ENCODE data around the gene SCAMP5.

The SCAMP5 gene, protein sequence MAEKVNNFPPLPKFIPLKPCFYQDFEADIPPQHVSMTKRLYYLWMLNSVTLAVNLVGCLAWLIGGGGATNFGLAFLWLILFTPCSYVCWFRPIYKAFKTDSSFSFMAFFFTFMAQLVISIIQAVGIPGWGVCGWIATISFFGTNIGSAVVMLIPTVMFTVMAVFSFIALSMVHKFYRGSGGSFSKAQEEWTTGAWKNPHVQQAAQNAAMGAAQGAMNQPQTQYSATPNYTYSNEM

DNA sequence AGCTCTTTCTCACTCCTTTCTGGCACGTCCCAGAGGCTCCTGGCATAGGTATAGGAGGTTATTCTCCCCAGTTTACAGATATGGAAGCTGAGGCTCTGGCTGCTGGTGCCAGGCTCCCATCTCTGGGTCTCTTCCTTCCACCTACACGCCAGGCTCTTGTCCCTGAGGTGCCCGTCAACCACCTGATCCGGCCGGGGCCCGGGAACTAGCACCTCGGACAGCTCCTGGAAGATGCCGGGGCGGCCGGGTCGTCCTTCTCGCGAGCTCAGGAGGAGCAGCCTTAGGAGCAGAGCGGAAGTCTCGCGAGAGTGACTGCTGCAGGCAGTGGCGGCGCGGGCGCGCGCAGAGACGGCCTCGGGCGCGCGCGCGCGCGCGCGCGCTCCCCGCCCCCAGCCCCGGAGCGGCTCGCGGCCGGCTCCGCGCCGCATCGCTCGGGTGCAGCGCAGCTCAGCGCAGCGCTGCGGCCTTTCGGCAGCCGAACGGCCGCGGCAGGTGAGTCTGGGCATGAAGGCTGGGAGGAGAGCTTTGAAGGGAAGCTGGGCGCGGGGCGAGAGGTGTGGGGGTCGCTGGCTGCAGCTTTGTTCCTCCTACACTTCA is at the start of gene SCAMP5:
SCAMP5 (plus strand) TSS at position 382 of the 597 bp plus-strand sequence. CDS start 16,277 bp downstream, outside the sequence.
- Histone ChIP-seq H2AFZ (ENCODE audit: low read length) (peak within 1 kb of the TSS; percentile 82), H3K27ac (ENCODE audit: low read length) (no peak within 1 kb of the TSS), H3K4me2 (ENCODE audit: low read depth, low read length) (peak within 1 kb of the TSS; percentile 92), H3K27me3 (replicated peaks; ENCODE audit: insufficient read depth, low read length) (0 out of 2 replicates have a peak, but pooled peaks cover 3% of the 10 kb centered on the region), H3K9me2 (replicated peaks; ENCODE audit: insufficient read depth, low read length) (no peaks in the 10 kb centered on the region), H3K9me3 (replicated peaks; ENCODE audit: insufficient read depth, low read length) (no peaks in the 10 kb centered on the region), H3F3A (ENCODE audit: insufficient read depth, low read length) (no peaks in the 10 kb centered on the region), H3K36me3 (replicated peaks; ENCODE audit: insufficient read depth, low read length) (no peaks in the 10 kb centered on the region), H3K9ac (ENCODE audit: low read length) (peak within 1 kb of the TSS; percentile 68), H3K4me1 (ENCODE audit: low read length) (no peaks in the 10 kb centered on the region), H4K20me1 (ENCODE audit: insufficient read depth, low read length) (no peaks in the 10 kb centered on the region), H3K79me2 (ENCODE audit: low read length) (no peaks in the 10 kb centered on the region), H3K4me3 (ENCODE audit: low read length) (peak within 1 kb of the TSS; percentile 84)
- DNase-seq: peak; percentile 98
- TF ChIP-seq EZH2phosphoT487 (IDR thresholded peaks at IDR 0.05; ENCODE audit: low read length): no peak
- TF ChIP-seq, protein P1, sequence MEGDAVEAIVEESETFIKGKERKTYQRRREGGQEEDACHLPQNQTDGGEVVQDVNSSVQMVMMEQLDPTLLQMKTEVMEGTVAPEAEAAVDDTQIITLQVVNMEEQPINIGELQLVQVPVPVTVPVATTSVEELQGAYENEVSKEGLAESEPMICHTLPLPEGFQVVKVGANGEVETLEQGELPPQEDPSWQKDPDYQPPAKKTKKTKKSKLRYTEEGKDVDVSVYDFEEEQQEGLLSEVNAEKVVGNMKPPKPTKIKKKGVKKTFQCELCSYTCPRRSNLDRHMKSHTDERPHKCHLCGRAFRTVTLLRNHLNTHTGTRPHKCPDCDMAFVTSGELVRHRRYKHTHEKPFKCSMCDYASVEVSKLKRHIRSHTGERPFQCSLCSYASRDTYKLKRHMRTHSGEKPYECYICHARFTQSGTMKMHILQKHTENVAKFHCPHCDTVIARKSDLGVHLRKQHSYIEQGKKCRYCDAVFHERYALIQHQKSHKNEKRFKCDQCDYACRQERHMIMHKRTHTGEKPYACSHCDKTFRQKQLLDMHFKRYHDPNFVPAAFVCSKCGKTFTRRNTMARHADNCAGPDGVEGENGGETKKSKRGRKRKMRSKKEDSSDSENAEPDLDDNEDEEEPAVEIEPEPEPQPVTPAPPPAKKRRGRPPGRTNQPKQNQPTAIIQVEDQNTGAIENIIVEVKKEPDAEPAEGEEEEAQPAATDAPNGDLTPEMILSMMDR (IDR thresholded peaks at IDR 0.05; ENCODE audit: low read length): no peak
- no peak for TF ChIP-seq EZH2 (optimal IDR thresholded peaks at IDR 0.05; ENCODE audit: low read depth, low read length)

DNA sequence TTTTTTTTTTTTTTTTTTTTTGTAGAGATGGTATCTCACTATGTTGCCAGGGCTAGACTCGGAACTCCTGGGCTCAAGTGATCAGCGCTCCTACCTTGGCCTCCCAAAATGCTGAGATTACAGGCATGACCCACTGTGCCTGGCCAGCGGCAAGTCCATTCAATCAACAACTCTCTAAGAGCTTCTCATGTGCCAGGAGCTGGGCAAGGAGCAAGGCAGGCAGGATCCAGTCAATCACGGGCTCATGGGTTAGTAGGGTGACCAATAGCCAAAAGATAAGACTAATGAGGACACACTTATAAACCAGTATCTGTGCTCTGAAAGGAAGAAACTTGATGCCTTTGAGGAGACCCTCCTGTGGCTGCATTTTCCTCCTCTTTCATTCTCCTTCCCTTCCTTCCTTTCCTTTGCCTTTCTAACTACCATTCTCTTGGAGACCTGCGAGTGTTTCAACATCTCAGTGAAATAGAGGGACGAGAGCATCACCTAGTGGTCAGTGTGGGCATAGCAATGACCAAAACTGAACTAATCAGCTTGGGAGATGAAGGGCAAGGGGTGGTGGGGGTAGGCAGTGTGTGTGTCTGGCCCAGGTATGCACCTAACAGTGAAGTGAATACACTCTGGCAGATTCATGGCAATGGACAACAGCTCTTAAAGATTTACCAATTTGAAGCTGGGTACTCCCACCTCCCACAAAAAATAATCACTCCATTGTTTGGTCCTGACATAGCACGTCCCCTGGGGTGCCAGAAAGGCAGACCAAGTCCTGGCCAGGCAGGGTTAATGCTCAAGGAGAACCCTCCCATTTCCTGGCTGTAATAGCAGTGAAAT is 45.1 kb upstream of the SCAMP5 start:
- Histone ChIP-seq H3K4me2 (ENCODE audit: low read depth, low read length) (no peak overlapping the region), H3K27me3 (replicated peaks; ENCODE audit: insufficient read depth, low read length) (no peaks in the 10 kb centered on the region), H3K9ac (ENCODE audit: low read length) (no peak overlapping the region), H3K27ac (ENCODE audit: low read length) (no peak overlapping the region), H4K20me1 (ENCODE audit: insufficient read depth, low read length) (no peaks in the 10 kb centered on the region), H3F3A (ENCODE audit: insufficient read depth, low read length) (no peaks in the 10 kb centered on the region), H3K4me1 (ENCODE audit: low read length) (no peaks in the 10 kb centered on the region; the same call in 1 of the 2 replicates), H3K36me3 (replicated peaks; ENCODE audit: insufficient read depth, low read length) (no peaks in the 10 kb centered on the region), H3K9me2 (replicated peaks; ENCODE audit: insufficient read depth, low read length) (no peaks in the 10 kb centered on the region), H2AFZ (ENCODE audit: low read length) (no peak overlapping the region), H3K79me2 (ENCODE audit: low read length) (peaks cover 7% of the 10 kb centered on the region), H3K9me3 (replicated peaks; ENCODE audit: insufficient read depth, low read length) (no peaks in the 10 kb centered on the region), H3K4me3 (ENCODE audit: low read length) (no peak overlapping the region)
- DNase-seq: peak; percentile 73
- no peak for TF ChIP-seq EZH2 (optimal IDR thresholded peaks at IDR 0.05; ENCODE audit: low read depth, low read length)
- TF ChIP-seq, protein P1 (IDR thresholded peaks at IDR 0.05; ENCODE audit: low read length): peak; percentile 99

DNA sequence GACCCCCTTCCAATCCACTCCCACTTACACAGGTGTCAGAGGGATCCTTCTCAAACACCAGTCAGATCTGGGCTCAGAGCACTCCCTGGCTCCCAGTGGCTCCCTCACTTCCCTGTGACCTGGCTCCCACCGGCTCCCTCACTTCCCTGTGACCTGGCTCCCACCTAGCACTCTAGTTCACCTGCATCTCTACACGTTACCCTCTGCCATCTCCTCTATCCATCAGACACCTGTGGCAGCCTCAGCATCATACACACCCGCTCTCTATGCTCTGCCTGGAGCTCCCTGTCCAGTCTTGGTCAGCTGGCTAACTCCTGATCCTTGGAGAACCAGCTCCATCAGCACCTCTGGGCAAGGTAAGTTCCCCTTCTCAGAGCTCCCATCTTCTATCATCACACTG is 44.4 kb upstream of the SCAMP5 start:
- Histone ChIP-seq H3K79me2 (ENCODE audit: low read length) (peaks cover 14% of the 10 kb centered on the region), H4K20me1 (ENCODE audit: insufficient read depth, low read length) (no peaks in the 10 kb centered on the region), H3F3A (ENCODE audit: insufficient read depth, low read length) (no peaks in the 10 kb centered on the region), H3K27me3 (replicated peaks; ENCODE audit: insufficient read depth, low read length) (no peaks in the 10 kb centered on the region), H3K9ac (ENCODE audit: low read length) (no peak overlapping the region), H2AFZ (ENCODE audit: low read length) (no peak overlapping the region), H3K36me3 (replicated peaks; ENCODE audit: insufficient read depth, low read length) (no peaks in the 10 kb centered on the region), H3K27ac (ENCODE audit: low read length) (no peak overlapping the region), H3K9me2 (replicated peaks; ENCODE audit: insufficient read depth, low read length) (no peaks in the 10 kb centered on the region), H3K4me2 (ENCODE audit: low read depth, low read length) (no peak overlapping the region), H3K9me3 (replicated peaks; ENCODE audit: insufficient read depth, low read length) (no peaks in the 10 kb centered on the region), H3K4me1 (ENCODE audit: low read length) (peaks cover 6% of the 10 kb centered on the region), H3K4me3 (ENCODE audit: low read length) (no peak overlapping the region)
- no peak for DNase-seq
- TF ChIP-seq, protein P1 (IDR thresholded peaks at IDR 0.05; ENCODE audit: low read length): no peak
- TF ChIP-seq EZH2 (optimal IDR thresholded peaks at IDR 0.05; ENCODE audit: low read depth, low read length): no peak
- no peak for TF ChIP-seq EZH2phosphoT487 (IDR thresholded peaks at IDR 0.05; ENCODE audit: low read length)
